Common myeloid progenitor, CD34-positive (primary cell): ENCODE data around the gene SLAMF1.
"Not testable (repeated sequence)": the region's sequence is repeated elsewhere in the genome, so short reads cannot be mapped to it uniquely, and the experiment has no call there.

Experiments
- CTCF ChIA-PET: fragments of 350-600 bp; sonication (Branson Sonifier 250); formaldehyde crosslinking; loops from one replicate; lab custom pipeline; 2021; ENCODE audit warnings: antibody characterized with exemption; lab: Charles Lee
- POLR2A ChIA-PET: fragments of 350-600 bp; sonication (Branson Sonifier 250); formaldehyde crosslinking; loops from one replicate; lab custom pipeline; 2021; ENCODE audit warnings: antibody characterized with exemption; lab: Charles Lee
- DNase-seq, 3 donors: peaks; one replicate each; pipeline versions ENCODE4 v3.0.0 to v3.0.0-alpha.2; 2013
- H3K27ac ChIP-seq, 2 experiments: 1 replicate in 1 of 2; 2 replicates in 1 of 2; pipeline ENCODE4 v1.7.0; 2013; ENCODE audit warnings: inconsistent platforms in 2 of 2, low read length in 2 of 2, mild to moderate bottlenecking in 2 of 2, low read depth in 1 of 2, moderate library complexity in 1 of 2; ENCODE audit not compliant: severe bottlenecking in 2 of 2, insufficient read depth in 1 of 2, poor library complexity in 1 of 2
- H3K27me3 ChIP-seq, 5 experiments: replicated peaks in 2 of 5; 1 replicate in 3 of 5; 2 replicates in 2 of 5; pipeline versions ENCODE4 v1.6.1 to v1.7.0; 2013; ENCODE audit warnings: low read length in 4 of 5, mild to moderate bottlenecking in 2 of 5, moderate library complexity in 2 of 5, inconsistent platforms in 1 of 5; ENCODE audit not compliant: insufficient read depth in 5 of 5, control insufficient read depth in 4 of 5
- H3K36me3 ChIP-seq, 4 experiments: 1 replicate in 2 of 4; 2 replicates in 2 of 4; pipeline versions ENCODE4 v1.6.1 to v1.7.0; 2013; ENCODE audit warnings: low read length in 3 of 4, control low read depth in 1 of 4, mild to moderate bottlenecking in 1 of 4; ENCODE audit not compliant: control insufficient read depth in 4 of 4, insufficient read depth in 4 of 4
- H3K4me1 ChIP-seq, 4 experiments: 1 replicate in 3 of 4; 2 replicates in 1 of 4; pipeline versions ENCODE4 v1.6.1 to v1.7.1; 2013; ENCODE audit warnings: low read length in 3 of 4, mild to moderate bottlenecking in 3 of 4, control low read depth in 1 of 4, inconsistent platforms in 1 of 4, moderate library complexity in 1 of 4; ENCODE audit not compliant: control insufficient read depth in 4 of 4, insufficient read depth in 4 of 4; ENCODE audit errors: control extremely low read depth in 1 of 4
- H3K4me3 ChIP-seq, 7 experiments: 1 replicate in 4 of 7; 2 replicates in 3 of 7; pipeline versions ENCODE4 v1.5.1 to v1.7.0; 2013; ENCODE audit warnings: mild to moderate bottlenecking in 7 of 7, low read length in 6 of 7, moderate library complexity in 6 of 7, inconsistent platforms in 2 of 7, low read depth in 2 of 7, control low read depth in 1 of 7; ENCODE audit not compliant: insufficient read depth in 4 of 7, control insufficient read depth in 1 of 7; ENCODE audit errors: extremely low read depth in 1 of 7
- H3K9me3 ChIP-seq, 5 experiments: 1 replicate in 4 of 5; 2 replicates in 1 of 5; pipeline versions ENCODE4 v1.6.1 to v1.7.1; 2013; ENCODE audit warnings: low read length in 4 of 5, mild to moderate bottlenecking in 2 of 5, inconsistent platforms in 1 of 5, low read depth in 1 of 5, moderate library complexity in 1 of 5; ENCODE audit not compliant: control insufficient read depth in 4 of 5, insufficient read depth in 2 of 5; ENCODE audit errors: control extremely low read depth in 1 of 5
- WGBS: methylation state at CpG from one replicate; pipeline ENCODE4 v1.1.5; 2013; ENCODE audit not compliant: insufficient coverage; 5-methylcytosine and 5-hydroxymethylcytosine counted together

Gene SLAMF1

GRCh38 chr1:160630523-160631451 lies 16.1 kb downstream of the SLAMF1 start:
- WGBS = 85% methylated on average over 8 of the region's 9 CpGs
- H3K27ac ChIP-seq = no peak overlapping the region

GRCh38 chr1:160629286-160630210 lies 17.3 kb downstream of the SLAMF1 start:
- CTCF ChIA-PET = interaction anchor here (1.8 kb wide), 1 partner anchor 11 kb away, joined by 11 read pairs; no protein-coding TSS in a partner anchor

More at GRCh38 chr1:160630523-160631451, 16.1 kb downstream of the SLAMF1 start:
- no peak for DNase-seq
- H3K4me1 ChIP-seq = peaks cover under 1 to 51% (median 10%) of the 10 kb centered on the region in 4 experiments
- ChIA-PET POLR2A (no interaction called here), CTCF (interaction anchor here (1.3 kb wide), 1 partner anchor 44 kb away, joined by 4 read pairs; no protein-coding TSS in a partner anchor)
- no peak overlapping the region for H3K4me3 ChIP-seq
- H3K9me3 ChIP-seq = no peaks in the 10 kb centered on the region
- H3K27me3 ChIP-seq = no peaks in the 10 kb centered on the region
- H3K36me3 ChIP-seq = no peaks in the 10 kb centered on the region

GRCh38 chr1:160628799-160629263 lies 18.0 kb downstream of the SLAMF1 start:
- H3K27ac ChIP-seq = no peak overlapping the region

More at GRCh38 chr1:160629286-160630210, 17.3 kb downstream of the SLAMF1 start:
- no peaks in the 10 kb centered on the region for H3K27me3 ChIP-seq
- POLR2A ChIA-PET = no interaction called here
- no peak overlapping the region for H3K4me3 ChIP-seq
- no peaks in the 10 kb centered on the region for H3K9me3 ChIP-seq
- no peak overlapping the region for H3K27ac ChIP-seq
- WGBS = 94% methylated on average over 18 of the region's 19 CpGs
- peak in 2 of 3 donors; percentile 44 to 52 for DNase-seq
- no peaks in the 10 kb centered on the region for H3K36me3 ChIP-seq
- peaks cover 3 to 54% (median 15%) of the 10 kb centered on the region in 4 experiments for H3K4me1 ChIP-seq

GRCh38 chr1:160627677-160628289 lies 19.1 kb downstream of the SLAMF1 start:
- H3K36me3 ChIP-seq, H3K27ac ChIP-seq, H3K27me3 ChIP-seq, H3K9me3 ChIP-seq, H3K4me3 ChIP-seq, DNase-seq, POLR2A ChIA-PET: not testable (repeated sequence)
- WGBS = 100% methylated on average over 2 of the region's 4 CpGs
- CTCF ChIA-PET = interaction anchor here (0.6 to 1.8 kb wide), 2 partner anchors 9 to 16 kb away, joined by 3 to 11 read pairs; no protein-coding TSS in a partner anchor
- peaks cover 3 to 54% (median 15%) of the 10 kb centered on the region in 4 experiments for H3K4me1 ChIP-seq

More at GRCh38 chr1:160628799-160629263, 18.0 kb downstream of the SLAMF1 start:
- H3K9me3 ChIP-seq = no peaks in the 10 kb centered on the region
- CTCF ChIA-PET = interaction anchor here (0.6 to 1.8 kb wide), 2 partner anchors 10 to 17 kb away, joined by 3 to 11 read pairs; no protein-coding TSS in a partner anchor
- no peak for DNase-seq
- H3K4me1 ChIP-seq = peaks cover 3 to 54% (median 15%) of the 10 kb centered on the region in 4 experiments
- 95% methylated on average over 5 of the region's 8 CpGs for WGBS
- H3K4me3 ChIP-seq = no peak overlapping the region
- H3K27me3 ChIP-seq = no peaks in the 10 kb centered on the region
- no peaks in the 10 kb centered on the region for H3K36me3 ChIP-seq
- POLR2A ChIA-PET = no interaction called here

- no peaks in the 10 kb centered on the region for H3K9me3 ChIP-seq
- H3K27me3 ChIP-seq = no peaks in the 10 kb centered on the region
- DNase-seq = peak in 2 of 3 donors; percentile 45 to 62
- peaks cover 3 to 52% (median 16%) of the 10 kb centered on the region in 4 experiments for H3K4me1 ChIP-seq
- 100% methylated on average over 1 of the region's 1 CpG for WGBS
- H3K27ac ChIP-seq = no peak overlapping the region
- no peak overlapping the region for H3K4me3 ChIP-seq
- CTCF ChIA-PET = interaction anchor here (0.9 to 1.5 kb wide), 5 partner anchors 10 to 20 kb away, joined by 3 to 5 read pairs (median 3); no protein-coding TSS in a partner anchor
- POLR2A ChIA-PET = no interaction called here
- H3K36me3 ChIP-seq = no peaks in the 10 kb centered on the region
Observed at GRCh38 chr1:160626509-160627342, 20.1 kb downstream of the SLAMF1 start.
